Measurements from ENCODE around the gene SEC23B. TPM values are rescaled to one million over a fixed set of nuclear protein-coding genes. Genes with fewer than 3 reads are reported as not detected.
A peak's percentile ranks its signal among the peaks of the same experiment; 100 is the strongest.

SEC23B gene
- total RNA-seq, 1 experiment from 2014 or later, result 61.3 TPM

DNA sequence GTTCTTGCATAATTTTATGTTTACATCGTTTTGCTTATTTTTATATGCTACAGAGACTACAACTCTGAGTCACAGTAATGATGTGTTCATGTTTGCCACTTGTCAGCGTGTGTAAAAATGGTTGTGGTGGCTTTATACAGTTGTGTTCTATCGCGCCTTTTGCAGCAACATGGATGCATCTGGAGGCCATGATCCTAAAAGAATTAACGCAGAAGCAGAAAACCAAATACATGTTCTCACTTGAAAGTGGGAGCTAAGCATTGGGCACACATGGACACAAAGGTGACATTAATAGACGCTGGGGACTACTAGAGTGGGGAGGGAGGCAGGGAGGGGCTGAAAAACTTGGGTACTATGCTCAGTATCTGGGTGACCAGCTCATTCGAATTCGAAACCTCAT, 996 bp upstream of the SEC23B start:
- TSS peak; percentile 99 for BruUV-seq (replicated peaks)

DNA sequence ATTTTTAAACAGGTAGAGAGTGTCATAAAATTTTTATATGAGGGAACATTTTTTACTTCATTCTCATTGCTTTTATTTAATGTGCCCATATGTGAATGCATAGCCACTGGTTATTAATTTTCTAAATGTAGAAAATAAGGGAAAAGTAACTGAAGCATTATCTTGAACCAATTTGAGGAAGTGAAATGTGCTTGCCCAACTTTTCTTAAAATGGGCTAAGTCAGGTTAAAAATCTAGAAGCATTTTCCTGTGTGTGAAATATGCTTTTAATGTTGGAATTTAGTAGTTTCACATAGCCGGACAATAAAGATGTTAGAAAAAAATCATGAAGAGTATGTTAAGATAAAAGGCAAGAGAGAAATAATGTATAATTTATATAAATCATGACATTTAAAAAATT, 3.8 kb downstream of the SEC23B start:
- CTCF ChIA-PET, result no interaction called here
- TF ChIP-seq, protein P1, sequence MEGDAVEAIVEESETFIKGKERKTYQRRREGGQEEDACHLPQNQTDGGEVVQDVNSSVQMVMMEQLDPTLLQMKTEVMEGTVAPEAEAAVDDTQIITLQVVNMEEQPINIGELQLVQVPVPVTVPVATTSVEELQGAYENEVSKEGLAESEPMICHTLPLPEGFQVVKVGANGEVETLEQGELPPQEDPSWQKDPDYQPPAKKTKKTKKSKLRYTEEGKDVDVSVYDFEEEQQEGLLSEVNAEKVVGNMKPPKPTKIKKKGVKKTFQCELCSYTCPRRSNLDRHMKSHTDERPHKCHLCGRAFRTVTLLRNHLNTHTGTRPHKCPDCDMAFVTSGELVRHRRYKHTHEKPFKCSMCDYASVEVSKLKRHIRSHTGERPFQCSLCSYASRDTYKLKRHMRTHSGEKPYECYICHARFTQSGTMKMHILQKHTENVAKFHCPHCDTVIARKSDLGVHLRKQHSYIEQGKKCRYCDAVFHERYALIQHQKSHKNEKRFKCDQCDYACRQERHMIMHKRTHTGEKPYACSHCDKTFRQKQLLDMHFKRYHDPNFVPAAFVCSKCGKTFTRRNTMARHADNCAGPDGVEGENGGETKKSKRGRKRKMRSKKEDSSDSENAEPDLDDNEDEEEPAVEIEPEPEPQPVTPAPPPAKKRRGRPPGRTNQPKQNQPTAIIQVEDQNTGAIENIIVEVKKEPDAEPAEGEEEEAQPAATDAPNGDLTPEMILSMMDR (IDR thresholded peaks at IDR 0.05), result no peak
- TF ChIP-seq SIN3A (IDR thresholded peaks at IDR 0.05; ENCODE audit: borderline replicate concordance, insufficient read depth, low read depth, low read length), result no peak
- peaks cover 24% of the 10 kb centered on the region for H3K36me3 ChIP-seq (ENCODE audit: control insufficient read depth, insufficient read depth, low read length)

More for the DNA sequence above, 996 bp upstream of the SEC23B start:
- Histone ChIP-seq H3K4me1 (ENCODE audit: control insufficient read depth, insufficient read depth, low read length) (peaks cover 8% of the 10 kb centered on the region; the same call in 1 of the 2 replicates), H3K27ac (ENCODE audit: low read length) (peak overlapping the region; percentile 98), H3K9me3 (ENCODE audit: control insufficient read depth, insufficient read depth, low read depth, low read length) (no peaks in the 10 kb centered on the region), H3K4me3 (ENCODE audit: low read depth in 2 of 2, low read length in 2 of 2) (peak overlapping the region; percentile 86 to 97), H3K27me3 (ENCODE audit: control insufficient read depth, insufficient read depth, low read length) (no peaks in the 10 kb centered on the region), H3K36me3 (ENCODE audit: control insufficient read depth, insufficient read depth, low read length) (peaks cover 12% of the 10 kb centered on the region)
- in situ Hi-C loops (cut with HindIII; ENCODE audit: low pct_unique_long_range_greater_than_20kb, low sequenced_read_pairs) (no loop called here), intact Hi-C loops (cut with micrococcal nuclease; ENCODE audit: unreplicated experiment) (no loop called here)
- TF ChIP-seq POLR2AphosphoS5 (IDR thresholded peaks at IDR 0.05; ENCODE audit: low read depth, low read length), result no peak
- TF ChIP-seq TCF7L2 (IDR thresholded peaks at IDR 0.05; ENCODE audit: low read depth, low read length), result no peak
- TF ChIP-seq, protein P1 (IDR thresholded peaks at IDR 0.05), result no peak
- TF ChIP-seq, protein P2, sequence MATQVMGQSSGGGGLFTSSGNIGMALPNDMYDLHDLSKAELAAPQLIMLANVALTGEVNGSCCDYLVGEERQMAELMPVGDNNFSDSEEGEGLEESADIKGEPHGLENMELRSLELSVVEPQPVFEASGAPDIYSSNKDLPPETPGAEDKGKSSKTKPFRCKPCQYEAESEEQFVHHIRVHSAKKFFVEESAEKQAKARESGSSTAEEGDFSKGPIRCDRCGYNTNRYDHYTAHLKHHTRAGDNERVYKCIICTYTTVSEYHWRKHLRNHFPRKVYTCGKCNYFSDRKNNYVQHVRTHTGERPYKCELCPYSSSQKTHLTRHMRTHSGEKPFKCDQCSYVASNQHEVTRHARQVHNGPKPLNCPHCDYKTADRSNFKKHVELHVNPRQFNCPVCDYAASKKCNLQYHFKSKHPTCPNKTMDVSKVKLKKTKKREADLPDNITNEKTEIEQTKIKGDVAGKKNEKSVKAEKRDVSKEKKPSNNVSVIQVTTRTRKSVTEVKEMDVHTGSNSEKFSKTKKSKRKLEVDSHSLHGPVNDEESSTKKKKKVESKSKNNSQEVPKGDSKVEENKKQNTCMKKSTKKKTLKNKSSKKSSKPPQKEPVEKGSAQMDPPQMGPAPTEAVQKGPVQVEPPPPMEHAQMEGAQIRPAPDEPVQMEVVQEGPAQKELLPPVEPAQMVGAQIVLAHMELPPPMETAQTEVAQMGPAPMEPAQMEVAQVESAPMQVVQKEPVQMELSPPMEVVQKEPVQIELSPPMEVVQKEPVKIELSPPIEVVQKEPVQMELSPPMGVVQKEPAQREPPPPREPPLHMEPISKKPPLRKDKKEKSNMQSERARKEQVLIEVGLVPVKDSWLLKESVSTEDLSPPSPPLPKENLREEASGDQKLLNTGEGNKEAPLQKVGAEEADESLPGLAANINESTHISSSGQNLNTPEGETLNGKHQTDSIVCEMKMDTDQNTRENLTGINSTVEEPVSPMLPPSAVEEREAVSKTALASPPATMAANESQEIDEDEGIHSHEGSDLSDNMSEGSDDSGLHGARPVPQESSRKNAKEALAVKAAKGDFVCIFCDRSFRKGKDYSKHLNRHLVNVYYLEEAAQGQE (IDR thresholded peaks at IDR 0.05; ENCODE audit: insufficient read depth in 1 of 2, low read depth in 2 of 2, low read length in 1 of 2), result no peak
- TF ChIP-seq SIN3A (IDR thresholded peaks at IDR 0.05; ENCODE audit: borderline replicate concordance, insufficient read depth, low read depth, low read length), result no peak
- no peak for DNase-seq (ENCODE audit: low read depth, low spot score)
- ChIA-PET POLR2A (interaction anchor here (0.6 to 1.9 kb wide), 4 partner anchors 10 to 60 kb away, joined by 4 to 17 read pairs (median 8); partner anchors contain the start of genes DZANK1, POLR3F and RBBP9), CTCF (no interaction called here)
- ATAC-seq, result no peak

More for the DNA sequence above, 3.8 kb downstream of the SEC23B start:
- H3K4me1 ChIP-seq (ENCODE audit: control insufficient read depth, insufficient read depth, low read length), result peaks cover 7% of the 10 kb centered on the region; the same call in 1 of the 2 replicates
- in situ Hi-C loops (cut with HindIII; ENCODE audit: low pct_unique_long_range_greater_than_20kb, low sequenced_read_pairs), result no loop called here
- no peak overlapping the region for H3K27ac ChIP-seq (ENCODE audit: low read length)
- H3K4me3 ChIP-seq (ENCODE audit: low read depth in 2 of 2, low read length in 2 of 2), result no peak overlapping the region
- H3K9me3 ChIP-seq (ENCODE audit: control insufficient read depth, insufficient read depth, low read depth, low read length), result no peaks in the 10 kb centered on the region
- ATAC-seq (no peak), DNase-seq (ENCODE audit: low read depth, low spot score) (no peak)
- no peaks in the 10 kb centered on the region for H3K27me3 ChIP-seq (ENCODE audit: control insufficient read depth, insufficient read depth, low read length)
- POLR2A ChIA-PET, result no interaction called here
- intact Hi-C loops (cut with micrococcal nuclease; ENCODE audit: unreplicated experiment), result no loop called here
- no TSS peak for BruUV-seq (replicated peaks)
